ENCODE data around the gene OR2T11.

OR2T11 gene

DNA sequence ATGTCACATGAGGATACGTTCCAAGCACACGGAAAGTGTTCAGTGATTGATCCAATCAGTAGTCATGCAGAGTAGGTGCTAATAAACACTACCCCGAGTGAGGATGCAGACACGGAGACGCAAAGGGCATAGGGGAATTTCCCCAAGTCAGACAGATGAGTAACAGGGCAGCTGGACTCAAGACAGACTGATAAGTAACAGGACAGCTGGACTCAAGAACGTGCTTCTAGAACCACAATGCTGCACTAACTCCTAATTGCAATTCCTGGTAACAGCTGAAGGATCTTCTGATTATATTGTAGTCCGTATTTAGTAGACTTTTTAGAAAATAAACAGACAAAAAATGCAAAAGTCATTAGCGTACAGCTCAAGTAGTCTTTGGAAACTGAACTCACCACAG lies 35.5 kb downstream of the OR2T11 start:
- ChIA-PET CTCF (no interaction called here), POLR2A (no interaction called here)
- no peak overlapping the region for H3K4me3 ChIP-seq (ENCODE audit: low read depth, low read length)
- TF ChIP-seq, protein P1, sequence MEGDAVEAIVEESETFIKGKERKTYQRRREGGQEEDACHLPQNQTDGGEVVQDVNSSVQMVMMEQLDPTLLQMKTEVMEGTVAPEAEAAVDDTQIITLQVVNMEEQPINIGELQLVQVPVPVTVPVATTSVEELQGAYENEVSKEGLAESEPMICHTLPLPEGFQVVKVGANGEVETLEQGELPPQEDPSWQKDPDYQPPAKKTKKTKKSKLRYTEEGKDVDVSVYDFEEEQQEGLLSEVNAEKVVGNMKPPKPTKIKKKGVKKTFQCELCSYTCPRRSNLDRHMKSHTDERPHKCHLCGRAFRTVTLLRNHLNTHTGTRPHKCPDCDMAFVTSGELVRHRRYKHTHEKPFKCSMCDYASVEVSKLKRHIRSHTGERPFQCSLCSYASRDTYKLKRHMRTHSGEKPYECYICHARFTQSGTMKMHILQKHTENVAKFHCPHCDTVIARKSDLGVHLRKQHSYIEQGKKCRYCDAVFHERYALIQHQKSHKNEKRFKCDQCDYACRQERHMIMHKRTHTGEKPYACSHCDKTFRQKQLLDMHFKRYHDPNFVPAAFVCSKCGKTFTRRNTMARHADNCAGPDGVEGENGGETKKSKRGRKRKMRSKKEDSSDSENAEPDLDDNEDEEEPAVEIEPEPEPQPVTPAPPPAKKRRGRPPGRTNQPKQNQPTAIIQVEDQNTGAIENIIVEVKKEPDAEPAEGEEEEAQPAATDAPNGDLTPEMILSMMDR (IDR thresholded peaks at IDR 0.05; ENCODE audit: insufficient read depth, low read length, missing control alignments) = no peak
- no peak for DNase-seq (ENCODE audit: low read depth, low spot score)

- H3K4me3 ChIP-seq (ENCODE audit: low read depth, low read length) = no peak within 1 kb of the TSS
- ChIA-PET CTCF (no interaction called here), POLR2A (no interaction called here)
- TF ChIP-seq, protein P1 (IDR thresholded peaks at IDR 0.05; ENCODE audit: insufficient read depth, low read length, missing control alignments) = no peak
- no peak for DNase-seq (ENCODE audit: low read depth, low spot score)
These were observed 37.3 kb downstream of the OR2T11 start, which contains the start of gene OR2T10 for GRCh38 chr1:248597589-248597988. Gene OR2T10, minus strand, starts transcription at chr1:248597700. Its CDS starts 3,932 bp downstream, at chr1:248593768.

DNA sequence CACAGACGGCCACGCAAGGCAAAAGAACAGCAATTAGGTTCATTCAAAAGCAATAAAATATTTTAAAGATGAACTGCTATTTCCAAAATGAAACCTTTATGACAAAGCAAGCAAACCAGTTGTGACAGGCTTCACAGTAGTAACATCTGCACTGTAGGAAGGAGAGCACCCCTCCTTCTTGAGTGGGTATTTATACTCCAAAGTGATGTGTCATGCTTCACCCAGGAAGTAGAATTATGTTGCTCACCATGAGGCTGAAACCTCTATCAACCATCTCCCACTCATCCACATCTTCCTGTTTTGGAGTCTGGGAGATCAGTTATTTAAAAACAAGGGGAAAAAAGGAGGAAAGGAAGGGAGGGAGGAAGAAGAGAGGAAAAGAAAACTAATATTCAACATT lies 38.3 kb downstream of the OR2T11 start:
- DNase-seq (ENCODE audit: low read depth, low spot score) = no peak
- ChIA-PET CTCF (no interaction called here), POLR2A (no interaction called here)
- no peak overlapping the region for H3K4me3 ChIP-seq (ENCODE audit: low read depth, low read length)
- TF ChIP-seq, protein P1 (IDR thresholded peaks at IDR 0.05; ENCODE audit: insufficient read depth, low read length, missing control alignments) = no peak

- TF ChIP-seq, protein P1 (IDR thresholded peaks at IDR 0.05; ENCODE audit: insufficient read depth, low read length, missing control alignments) = no peak
- DNase-seq (ENCODE audit: low read depth, low spot score) = no peak
- CTCF ChIA-PET = interaction anchor here (1.1 kb wide), 1 partner anchor 24 kb away, joined by 3 read pairs; no protein-coding TSS in a partner anchor
- H3K4me3 ChIP-seq (ENCODE audit: low read depth, low read length) = no peak overlapping the region
- POLR2A ChIA-PET = no interaction called here
These were observed 41.7 kb downstream of the OR2T11 start for GRCh38 chr1:248593226-248593625.

GRCh38 chr1:248592655-248593054 lies 42.2 kb downstream of the OR2T11 start:
- H3K4me3 ChIP-seq (ENCODE audit: low read depth, low read length) = no peak overlapping the region
- POLR2A ChIA-PET = no interaction called here
- DNase-seq (ENCODE audit: low read depth, low spot score) = no peak
- TF ChIP-seq, protein P1 (IDR thresholded peaks at IDR 0.05; ENCODE audit: insufficient read depth, low read length, missing control alignments) = no peak
- CTCF ChIA-PET = interaction anchor here (1.1 kb wide), 1 partner anchor 25 kb away, joined by 3 read pairs; no protein-coding TSS in a partner anchor

GRCh38 chr1:248590055-248590454 lies 44.8 kb downstream of the OR2T11 start:
- DNase-seq (ENCODE audit: low read depth, low spot score) = no peak
- H3K4me3 ChIP-seq (ENCODE audit: low read depth, low read length) = no peak overlapping the region
- TF ChIP-seq, protein P1 (IDR thresholded peaks at IDR 0.05; ENCODE audit: insufficient read depth, low read length, missing control alignments) = no peak
- ChIA-PET CTCF (no interaction called here), POLR2A (no interaction called here)
